NCI-H1436 treated with DMSO at 0.1 percent for 48 hours (cell line): Measurements from ENCODE around the gene DNAH3.
"Not testable (repeated sequence)": the region's sequence is repeated elsewhere in the genome, so short reads cannot be mapped to it uniquely, and the experiment has no call there.

Source experiments
- DNase-seq: peaks from one replicate; lab custom pipeline; 2025; lab: John Stamatoyannopoulos, UW

The DNAH3 gene

GRCh38 chr16:21128991-21129390 lies 21.7 kb downstream of the DNAH3 start:
- DNase-seq, result no peak

DNA sequence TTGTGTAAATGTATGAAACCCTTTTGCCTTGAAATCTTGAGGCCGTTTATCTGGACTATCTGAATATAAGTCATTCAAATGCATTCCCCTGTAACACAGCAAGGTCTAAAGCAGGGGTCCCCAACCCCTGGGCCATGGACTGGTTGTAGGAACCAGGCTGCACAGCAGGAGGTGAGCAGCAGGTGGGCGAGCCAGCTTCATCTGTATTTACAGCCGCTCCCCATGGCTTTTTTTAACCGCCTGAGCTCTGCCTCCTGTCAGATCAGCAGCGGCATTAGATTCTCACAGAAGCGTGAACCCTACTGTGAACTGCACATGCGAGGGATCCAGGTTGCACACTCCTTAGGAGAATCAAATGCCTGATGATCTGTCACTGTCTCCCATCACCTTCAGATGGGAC lies 24.1 kb downstream of the DNAH3 start:
- DNase-seq, result no peak

GRCh38 chr16:21125191-21125590 lies 25.5 kb downstream of the DNAH3 start:
- no peak for DNase-seq

GRCh38 chr16:21120976-21121520 lies 29.6 kb downstream of the DNAH3 start:
- DNase-seq, result no peak

- DNase-seq, result no peak
These were observed 33.1 kb downstream of the DNAH3 start for GRCh38 chr16:21117567-21117966.

DNA sequence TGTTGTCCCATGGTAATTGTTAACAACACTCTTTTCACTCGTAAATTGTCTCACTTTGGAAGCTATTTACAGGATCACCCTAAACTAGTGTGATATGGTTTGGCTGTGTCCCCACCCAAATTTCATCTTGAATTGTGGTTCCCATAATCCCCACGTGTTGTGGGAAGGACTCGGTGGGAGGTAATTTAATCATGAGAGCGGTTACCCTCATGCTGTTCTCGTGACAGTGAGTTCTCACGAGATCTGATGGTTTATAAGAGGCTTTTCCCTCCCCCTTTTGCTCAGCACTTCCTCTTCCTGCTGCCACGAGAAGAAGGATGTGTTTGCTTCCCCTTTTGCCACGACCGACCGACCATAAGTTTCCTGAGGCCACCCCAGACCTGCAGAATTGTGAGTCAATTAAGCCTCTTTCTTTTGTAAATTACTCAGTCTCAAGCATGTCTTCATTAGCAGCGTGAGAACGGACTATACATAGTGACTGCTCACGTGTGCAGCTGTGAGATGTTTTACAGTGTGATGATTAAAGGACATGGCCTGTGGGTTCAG lies 34.4 kb downstream of the DNAH3 start:
- no peak for DNase-seq

DNA sequence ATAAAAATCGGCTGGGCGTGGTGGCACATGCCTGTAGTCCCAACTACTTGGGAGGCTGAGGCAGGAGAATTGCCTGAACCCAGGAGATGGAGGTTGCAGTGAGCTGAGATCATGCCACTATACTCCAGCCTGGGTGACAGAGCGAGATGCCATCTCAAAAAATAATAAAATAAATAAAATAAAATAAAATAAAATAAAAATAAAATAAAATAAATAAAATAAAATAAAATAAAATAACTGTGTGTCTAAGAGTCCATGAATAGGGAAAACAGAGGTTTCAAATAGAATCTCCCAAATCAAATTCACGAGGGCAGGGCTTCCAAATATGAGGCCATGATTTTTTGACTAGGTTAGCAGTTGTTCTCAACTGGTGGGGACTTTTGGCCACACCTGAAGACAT lies 35.1 kb downstream of the DNAH3 start:
- DNase-seq, result not testable (repeated sequence)

GRCh38 chr16:21103941-21104860 lies 46.4 kb downstream of the DNAH3 start:
- DNase-seq, result no peak

DNA sequence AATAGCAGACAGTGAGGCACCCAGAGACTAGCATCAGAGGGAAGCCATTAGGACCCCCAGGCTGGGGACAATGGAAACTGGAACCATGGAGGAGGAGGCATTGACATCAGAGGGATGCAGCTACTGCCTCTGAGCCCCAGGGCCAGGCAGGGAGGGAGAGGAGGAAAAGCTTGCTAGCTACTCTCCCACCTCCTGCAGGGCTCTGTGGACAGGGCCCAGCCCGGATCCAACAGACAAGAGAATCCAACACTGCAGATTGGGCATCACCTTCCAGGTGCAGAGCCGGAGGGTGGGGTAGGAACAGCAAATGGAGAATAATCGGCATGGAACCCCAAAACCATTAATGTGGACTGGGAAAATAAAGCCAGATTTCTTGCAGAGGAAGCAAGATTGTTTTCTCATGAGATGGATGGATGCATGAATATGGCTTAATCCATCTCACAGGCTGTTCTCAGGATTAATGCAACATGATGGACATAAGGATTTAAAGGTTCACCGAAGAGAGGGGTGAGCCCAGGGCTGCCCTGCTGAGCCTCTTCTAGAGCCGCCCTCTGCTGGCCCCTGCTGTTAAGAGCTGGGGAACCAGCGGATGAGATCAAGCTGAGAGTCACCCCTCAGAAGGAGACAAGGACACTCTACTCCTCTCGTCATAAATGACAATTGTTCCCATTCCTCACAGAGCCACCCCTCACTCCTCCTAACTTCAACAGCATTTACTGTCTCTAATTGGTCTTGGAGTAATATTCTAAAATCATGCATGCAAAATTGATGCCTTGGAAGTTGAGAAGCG lies 48.8 kb downstream of the DNAH3 start:
- DNase-seq, result no peak

GRCh38 chr16:21100447-21100846 lies 50.2 kb downstream of the DNAH3 start:
- DNase-seq, result no peak

DNA sequence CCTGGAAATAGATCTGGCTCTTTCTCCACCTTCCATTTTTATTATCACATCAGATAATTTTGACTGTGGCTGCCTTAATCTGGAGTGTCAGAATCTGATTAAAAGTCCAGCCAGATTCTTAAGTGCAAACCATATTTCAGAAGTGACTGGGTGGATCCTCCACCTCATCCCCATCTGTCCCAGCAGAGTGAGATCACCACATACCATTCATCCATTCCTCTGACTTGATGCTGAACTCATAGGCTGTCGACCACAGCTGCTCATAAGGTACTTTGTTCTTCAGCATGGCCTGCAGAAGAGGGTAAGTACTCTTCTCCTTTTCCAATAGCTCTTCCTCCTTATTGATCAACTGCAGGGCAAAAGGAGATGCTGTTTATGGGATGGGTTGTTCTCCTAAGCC lies 53.5 kb downstream of the DNAH3 start:
- no peak for DNase-seq

DNA sequence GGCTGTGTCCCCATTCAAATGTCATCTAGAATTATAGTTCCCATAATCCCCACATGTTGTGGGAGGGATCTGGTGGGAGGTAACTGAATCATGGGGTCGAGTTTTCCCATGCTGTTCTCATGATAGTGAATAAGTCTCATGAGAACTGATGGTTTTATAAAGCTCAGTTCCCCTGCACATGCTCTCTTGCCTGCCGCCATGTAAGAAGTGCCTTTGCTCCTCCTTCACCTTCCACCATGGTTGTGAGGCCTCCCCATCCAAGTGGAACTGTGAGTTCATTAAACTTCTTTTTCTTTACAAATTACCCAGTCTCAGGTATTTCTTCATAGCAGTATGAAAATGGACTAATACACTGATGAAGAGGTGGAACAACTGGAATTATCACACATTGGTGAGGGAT lies 55.9 kb downstream of the DNAH3 start:
- not testable (repeated sequence) for DNase-seq

DNA sequence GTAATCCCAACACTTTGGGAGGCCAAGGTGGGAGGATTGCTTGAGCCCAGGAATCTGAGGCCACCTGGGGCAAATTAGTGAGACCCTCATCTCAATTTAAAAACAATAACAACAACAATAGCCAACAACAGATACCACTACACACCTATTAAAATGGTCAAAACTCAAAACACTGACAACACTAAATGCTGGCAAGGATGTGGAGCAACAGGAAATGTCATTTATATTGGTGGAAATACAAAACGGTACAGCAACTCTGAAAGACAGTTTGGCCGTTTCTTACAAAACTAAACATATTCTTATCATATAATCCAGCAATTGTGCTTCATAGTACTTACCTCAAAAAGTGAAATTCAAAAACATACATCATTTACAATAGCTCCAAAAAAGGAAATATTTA lies 57.7 kb downstream of the DNAH3 start:
- no peak for DNase-seq

- DNase-seq, result no peak
These were observed 61.8 kb downstream of the DNAH3 start for GRCh38 chr16:21088646-21089538.

- DNase-seq, result no peak
These were observed 62.5 kb downstream of the DNAH3 start for GRCh38 chr16:21088143-21088542.

GRCh38 chr16:21084631-21085225 lies 65.9 kb downstream of the DNAH3 start:
- DNase-seq, result no peak

DNA sequence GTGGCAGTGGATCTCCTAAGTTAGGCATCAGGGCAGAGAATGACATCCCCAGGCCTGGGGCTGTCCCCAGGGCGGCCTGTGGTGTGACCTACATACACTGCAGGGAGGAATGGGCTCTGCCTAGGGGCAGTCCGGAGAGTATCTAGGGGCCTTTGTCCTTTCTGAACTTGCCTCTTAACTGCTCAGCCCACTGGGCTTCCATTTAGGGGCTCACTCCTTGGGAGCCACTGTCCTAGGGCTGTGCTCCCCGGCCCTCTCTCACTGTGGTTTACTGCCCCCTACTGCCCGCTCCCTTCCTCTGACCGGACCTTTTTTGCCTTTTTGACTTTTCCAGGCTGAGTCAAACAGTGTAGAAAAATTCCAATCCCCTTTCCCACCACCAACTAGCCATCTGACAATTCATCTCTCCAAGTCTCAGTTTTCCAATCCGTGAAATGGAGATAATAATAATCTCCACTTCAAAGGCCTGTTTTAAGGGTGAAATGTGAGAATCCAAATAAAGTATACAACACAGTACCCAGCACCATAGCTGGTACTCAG lies 66.8 kb downstream of the DNAH3 start:
- DNase-seq, result no peak

GRCh38 chr16:21081329-21081728 lies 69.3 kb downstream of the DNAH3 start:
- no peak for DNase-seq

DNA sequence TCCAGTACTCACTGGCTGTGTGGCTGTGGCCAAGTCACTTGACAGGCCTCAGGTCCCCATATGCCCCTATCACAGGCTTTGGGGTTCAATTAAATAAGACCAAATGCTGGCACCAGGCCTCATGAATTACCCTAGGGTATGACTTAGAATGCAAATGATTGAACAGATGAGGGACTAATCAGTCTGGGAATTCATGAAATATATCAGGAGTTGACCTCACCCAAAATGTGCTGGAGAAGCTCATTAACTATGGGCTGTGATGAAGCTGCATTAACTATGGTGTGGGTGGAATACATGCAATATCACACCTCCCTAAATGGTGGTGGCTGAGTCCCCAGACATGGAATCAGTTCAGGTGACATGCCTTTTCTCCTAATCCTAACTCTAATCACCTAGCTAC lies 72.1 kb downstream of the DNAH3 start:
- DNase-seq, result no peak

DNA sequence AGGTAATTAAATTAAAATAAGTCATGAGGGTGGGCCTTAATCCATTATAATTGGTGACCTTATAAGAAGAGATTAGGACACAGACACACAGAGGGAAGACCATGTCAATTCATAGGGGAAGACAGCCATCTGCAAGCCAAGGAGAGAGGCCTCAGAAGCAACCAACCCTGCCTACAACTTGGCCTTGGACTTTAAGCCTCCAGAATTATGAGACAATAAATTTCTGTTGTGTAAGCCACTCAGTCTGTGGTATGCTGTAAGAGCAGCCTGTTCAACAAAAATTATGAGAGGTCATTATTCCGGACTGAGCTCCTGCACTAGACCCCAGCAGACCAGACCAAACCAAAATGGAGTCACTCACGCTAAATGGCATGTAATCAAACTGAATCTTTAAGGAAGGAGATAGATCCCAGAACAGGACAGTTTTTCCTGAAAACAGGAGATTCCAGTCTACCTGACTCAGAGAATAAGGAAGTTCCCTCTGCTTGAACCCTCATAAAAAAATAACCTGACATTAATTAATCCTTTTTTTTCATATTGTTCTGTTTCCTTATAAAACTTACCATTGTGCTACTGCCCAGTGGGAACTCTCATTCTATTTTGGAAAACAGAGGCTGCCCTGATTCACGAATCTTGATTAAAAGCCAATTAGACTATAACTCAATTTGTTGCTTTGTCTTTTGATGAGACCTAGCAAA lies 74.3 kb downstream of the DNAH3 start:
- DNase-seq, result no peak
